ENCODE results near the gene GPD2.
"Not testable (repeated sequence)": the region's sequence is repeated elsewhere in the genome, so short reads cannot be mapped to it uniquely, and the experiment has no call there.

The GPD2 gene

DNA sequence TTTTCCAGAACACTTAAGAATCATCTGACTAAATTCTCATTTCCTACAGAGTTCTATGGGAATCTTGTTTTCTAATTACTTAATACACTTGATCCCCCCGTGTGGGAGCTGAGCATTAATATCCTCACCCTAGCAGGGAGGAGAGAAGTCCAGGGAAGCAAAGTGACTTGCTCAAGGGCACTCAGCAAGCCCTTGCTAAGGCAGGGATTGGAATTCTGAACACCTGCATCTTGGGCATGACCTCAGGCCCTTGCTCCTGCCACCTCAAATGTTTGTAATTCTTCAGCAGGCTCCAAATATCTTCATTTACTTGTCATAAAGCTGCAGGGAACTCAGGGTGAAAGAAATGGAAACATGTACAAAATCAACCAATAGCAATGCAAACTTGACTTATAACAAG, 162.4 kb downstream of the GPD2 start:
- DNase-seq, result no peak

DNA sequence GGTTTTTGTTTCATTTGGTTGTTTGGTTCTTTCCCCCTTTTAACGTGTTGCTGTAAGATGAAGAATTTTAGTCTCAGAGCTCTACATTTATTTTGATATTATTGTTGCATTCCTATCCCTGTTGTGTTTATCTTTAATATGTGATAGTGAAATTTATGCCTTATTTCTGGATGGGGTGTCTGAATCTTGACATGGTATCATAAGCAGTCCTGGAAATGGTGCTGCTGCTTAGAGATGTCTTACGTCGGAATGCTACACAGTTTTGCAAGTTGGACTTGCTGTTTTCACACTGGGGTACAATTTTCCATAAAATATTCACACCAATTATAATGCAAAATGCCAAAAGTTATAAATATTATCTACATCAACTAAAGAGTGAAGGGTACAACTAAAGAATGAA, 164.0 kb downstream of the GPD2 start:
- no peak for DNase-seq

DNA sequence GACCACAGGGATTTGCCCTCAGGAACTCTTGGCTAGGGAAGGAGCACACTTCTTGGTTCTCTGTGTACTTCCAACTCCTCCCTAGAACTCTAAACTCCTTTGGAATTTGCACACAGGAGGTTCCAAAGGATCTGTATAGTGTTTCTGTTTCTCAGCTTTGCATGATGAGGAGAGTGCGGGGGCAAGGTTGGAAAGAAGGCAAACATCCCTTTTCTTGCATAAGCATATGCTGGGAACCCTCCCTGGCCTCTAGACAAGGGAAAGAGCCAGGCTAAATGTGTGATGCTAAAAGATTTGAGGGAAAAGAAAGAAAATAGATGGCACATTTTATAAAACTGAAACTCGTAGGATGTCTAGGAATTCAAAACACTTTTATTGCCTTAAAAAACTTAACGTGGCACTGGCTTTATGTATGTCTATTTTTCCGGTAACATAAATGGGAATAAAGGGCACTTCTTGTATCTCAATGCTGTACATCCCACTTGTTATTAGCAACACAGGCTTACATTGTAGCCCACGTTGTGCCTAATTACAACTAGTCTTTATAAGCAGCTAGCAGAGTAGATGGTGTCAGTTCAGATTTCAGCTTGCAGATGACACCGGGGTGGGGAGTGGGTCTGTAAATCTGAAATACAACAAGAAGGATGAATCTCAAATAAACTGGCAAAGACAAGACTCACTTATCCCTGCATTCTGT, 165.8 kb downstream of the GPD2 start:
- DNase-seq, result no peak

DNA sequence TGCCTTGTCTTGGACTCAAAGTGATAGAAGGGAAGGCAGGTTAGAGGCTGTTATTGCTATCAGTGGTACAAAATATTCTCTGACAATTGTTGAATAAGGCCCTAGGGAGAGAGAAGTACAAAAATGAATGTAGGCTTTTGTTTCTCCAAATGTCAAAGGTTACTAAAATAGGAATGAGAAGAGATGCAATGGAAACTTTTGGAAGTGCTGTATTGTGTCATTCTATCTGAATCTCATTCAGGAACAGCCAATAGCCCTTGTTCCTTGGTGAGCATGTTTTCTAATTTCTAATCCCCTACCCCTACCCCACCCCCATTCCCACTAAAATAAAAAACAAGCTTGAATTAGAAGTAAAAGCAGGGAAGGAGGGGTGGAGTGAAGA, 166.4 kb downstream of the GPD2 start:
- DNase-seq, result no peak

DNA sequence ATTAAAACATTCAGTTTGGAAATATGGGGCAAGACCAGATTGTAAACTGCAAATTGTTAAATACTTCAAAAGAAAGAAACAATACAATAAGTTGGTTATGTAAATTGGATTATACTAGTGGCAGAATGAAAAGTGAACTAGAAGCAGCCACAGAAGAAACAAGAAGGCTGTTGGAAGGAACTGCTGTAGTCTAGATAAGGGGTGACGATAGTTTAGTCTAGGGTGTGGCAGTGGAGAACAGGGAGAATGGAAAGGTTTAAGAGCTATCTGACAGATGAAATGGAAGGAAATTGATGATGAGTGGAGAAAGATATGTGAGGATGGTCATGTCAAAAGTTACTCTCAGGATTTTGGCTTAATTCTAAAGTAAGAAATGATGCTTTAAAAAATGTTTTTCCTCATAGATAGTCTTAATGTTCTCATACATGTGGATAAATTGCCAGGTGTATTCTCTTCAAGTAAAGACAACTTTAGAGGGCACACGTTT, 179.7 kb downstream of the GPD2 start:
- DNase-seq, result no peak

DNA sequence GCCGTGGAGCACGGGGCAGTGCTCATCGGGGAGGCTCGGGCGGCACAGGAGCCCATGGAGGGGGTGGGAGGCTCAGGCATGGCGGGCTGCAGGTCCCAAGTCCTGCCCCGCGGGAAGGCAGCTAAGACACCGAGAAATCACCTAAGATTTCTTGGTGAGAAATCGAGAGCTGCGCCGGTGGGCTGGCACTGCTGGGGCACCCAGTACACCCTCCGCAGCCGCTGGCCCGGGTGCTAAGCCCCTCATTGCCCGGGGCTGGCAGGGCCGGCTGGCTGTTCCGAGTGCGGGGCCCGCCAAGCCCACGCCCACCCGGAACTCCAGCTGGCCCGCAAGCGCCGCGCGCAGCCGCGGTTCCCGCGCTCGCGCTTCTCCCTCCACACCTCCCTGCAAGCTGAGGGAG, 181.9 kb downstream of the GPD2 start:
- DNase-seq, result not testable (repeated sequence)

DNA sequence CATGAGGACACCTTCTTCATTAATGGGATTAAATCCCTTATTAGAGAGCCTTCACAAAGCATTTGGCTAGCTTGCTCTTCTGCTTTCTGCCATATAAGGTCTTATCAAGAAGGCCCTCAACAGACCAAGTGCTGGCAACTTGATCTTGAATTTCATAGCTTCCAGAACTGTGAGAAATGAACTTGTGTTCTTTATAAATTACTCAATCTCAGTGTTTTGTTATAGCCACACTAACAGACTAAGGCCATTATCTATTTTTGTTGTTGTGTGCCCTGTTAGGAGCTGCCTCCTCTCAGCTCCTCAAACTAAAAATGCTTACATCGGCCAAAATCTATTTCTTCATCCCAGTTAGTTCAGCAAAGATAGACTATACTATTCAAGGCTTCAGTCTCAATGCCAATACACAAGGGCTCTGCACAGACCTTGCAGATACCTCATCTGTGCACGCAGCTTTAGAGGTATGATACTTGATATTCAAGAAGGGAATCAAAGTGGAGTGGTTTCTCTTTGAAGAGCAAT, 182.9 kb downstream of the GPD2 start:
- no peak for DNase-seq

DNA sequence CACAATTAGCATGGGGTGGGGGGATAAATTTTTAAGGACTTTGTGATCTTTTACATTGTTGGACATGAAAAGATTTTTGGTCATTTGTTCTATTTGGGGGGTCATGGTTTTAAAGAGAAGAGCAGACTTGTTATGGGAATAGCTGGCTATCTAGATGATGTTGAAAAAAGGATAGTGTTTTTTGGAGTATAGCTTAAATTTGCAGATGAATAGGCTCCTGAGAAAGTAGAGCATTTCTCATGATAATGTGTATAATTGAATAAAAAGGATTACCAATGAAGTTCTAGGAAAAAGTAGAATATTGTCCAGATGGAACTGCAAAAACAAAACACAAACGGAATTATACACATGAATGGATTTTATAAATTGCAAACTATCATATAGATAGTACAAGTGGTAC, 186.3 kb downstream of the GPD2 start:
- no peak for DNase-seq

DNA sequence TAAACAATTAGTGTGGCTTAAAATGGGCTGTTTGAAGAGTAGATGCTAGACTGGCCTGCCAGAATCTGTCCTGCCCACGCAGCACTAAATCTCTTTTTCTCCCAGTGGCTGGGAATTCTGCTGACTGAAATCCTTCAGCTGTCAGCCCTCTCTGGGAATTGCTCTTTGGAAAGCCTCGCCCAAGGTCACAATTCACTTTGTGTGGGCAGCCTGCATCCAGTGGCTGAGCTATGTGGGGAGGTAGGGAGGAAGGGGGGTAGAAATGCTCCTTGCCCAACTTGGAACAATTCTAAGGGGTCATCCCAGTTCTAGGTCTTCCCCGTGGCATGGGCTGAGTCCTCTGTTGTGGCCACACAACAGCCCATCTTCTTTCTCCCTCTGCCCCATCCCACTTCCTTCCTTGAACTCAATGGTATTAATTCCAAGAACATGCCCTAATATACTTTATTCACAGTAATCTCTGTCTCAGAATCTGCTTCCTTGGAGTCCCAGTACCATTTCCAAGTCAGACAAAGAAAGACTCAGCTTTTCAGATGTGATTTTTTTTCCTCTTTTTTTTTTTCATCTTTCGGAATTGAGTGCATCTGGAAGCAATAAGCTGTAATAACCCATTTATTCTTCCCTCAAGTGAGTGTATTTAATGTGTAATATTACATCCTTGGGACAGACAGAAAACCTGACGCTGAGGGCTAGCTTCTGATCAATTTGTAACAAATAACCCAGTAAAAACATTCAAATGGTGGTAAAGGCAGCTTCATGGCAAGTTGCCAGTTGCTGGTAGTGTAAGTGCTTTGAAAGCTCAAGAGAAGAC, 189.4 kb downstream of the GPD2 start:
- DNase-seq, result no peak

DNA sequence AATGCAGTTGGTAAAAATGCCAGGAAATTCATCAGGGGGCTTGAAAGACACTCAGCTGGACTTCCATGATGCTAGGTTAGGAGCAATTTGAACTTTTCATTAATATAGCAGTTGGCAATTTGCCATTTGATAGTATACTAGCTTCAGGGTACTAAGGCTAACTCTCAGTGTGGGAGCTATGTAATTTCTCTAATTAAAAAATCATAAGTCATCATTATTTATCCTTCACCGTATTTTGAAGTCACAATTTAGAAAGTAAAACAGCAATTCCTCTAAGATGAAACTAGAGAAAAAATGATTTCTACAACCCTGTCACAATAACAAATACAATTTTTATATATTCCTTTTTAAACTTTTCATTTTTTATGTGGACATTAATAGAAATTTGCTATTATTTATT, 190.8 kb downstream of the GPD2 start:
- no peak for DNase-seq

DNA sequence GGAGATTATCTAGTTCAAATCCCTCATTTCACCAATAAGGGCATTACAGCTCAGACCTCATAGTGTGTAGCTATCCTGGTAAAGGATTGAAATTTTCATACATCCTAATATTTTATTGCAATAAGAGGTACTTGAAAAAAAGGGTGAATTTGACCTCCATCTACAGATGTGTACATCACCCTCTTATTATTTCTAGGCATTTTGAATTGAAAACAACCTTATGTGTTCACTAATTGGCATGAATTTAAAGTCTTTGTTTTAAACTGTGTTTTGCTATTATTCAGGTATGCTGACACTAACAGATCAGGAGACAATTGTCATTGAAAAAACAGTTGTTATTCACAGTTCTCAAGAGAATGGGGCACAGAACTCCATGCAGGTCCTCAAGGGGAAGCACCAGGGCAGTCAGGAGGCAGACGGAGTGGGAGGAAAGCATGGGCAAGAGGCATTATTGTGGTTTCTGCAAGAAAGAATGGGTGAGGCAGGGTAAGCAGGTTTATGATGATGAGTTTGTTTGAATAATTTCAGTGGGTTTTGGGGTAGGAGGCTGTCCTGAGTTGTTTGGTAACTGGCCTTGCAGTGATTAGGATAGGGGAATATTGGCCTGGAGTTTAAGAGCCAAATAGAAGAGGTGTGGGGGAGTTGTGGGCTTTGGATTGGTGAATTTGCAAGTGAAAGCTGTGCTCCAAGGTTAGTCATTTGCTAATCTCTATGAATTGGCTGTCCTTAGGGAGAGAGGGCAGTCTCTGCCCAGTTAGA, 194.6 kb downstream of the GPD2 start:
- no peak for DNase-seq

DNA sequence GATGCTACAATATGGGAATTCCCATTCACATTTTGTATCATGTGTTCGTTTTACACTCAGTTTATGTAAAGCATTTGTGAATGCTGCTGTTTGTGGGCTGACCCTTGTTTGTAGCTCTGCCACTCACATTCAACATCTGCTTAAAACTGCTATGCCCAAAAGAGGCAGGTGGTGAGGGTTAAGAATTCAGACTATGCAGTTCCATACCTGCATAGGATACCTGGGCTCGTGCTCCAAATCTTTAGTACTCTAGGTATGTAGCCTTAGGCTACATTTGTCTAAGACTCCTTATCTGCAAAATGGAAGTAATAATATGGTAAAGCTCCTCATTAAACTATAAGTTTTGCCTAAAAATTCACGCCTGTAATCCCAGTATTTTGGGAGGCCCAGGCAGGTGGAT, 199.5 kb downstream of the GPD2 start:
- DNase-seq, result no peak

Data from stimulated activated CD4-positive, alpha-beta T cell treated with anti-CD3 and anti-CD28 coated beads, Interleukin-15, amount 100 ng/mL, for 24 hours (primary cell).